HG03175 (cell line): ENCODE results near the gene KRTAP4-12.
"Not testable (repeated sequence)": the region's sequence is repeated elsewhere in the genome, so short reads cannot be mapped to it uniquely, and the experiment has no call there.

Experiments
- ATAC-seq: cut with Tn5 transposase; IDR thresholded peaks from one replicate; pipeline ENCODE4 v1.9.1; 2021; ENCODE audit warnings: mild to moderate bottlenecking, moderate library complexity; ENCODE audit not compliant: unreplicated experiment

KRTAP4-12 gene

DNA sequence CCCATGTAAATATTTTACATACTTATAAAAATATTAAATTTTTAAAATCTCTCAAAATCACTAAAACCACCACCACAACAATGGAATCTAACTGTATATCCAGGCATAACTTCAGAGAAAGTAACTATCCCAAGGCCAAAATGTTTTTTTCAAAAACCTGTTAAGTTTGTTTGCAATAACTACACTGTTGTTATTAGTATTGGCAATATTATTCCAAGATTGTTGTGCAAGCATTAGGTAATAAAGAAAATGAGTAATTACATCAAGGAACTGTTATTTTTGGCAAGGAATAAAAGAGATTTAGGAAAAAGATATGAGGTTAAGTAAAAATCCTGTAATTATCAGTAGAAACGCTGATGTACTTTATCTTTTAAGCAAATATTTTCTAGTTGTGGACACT is 3.4 kb upstream of the KRTAP4-12 start:
- no peak for ATAC-seq

DNA sequence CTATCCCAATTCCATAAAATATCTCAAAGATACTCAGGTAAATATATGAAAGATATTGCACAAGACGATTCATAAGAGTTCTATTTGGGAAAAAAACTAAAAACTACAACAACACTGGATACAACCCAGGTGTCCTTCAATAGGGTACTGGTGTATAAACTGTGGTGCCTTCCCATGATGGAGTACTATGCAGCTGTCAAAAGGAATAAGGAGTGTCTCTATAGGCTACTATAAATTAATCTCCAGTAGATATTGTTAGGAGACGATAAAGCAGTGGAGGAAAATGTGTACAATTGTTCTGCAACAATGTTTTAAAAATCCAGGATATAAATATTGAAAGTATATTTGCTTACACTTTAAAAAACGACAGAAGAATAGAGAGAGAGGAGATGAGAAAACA is 2.4 kb upstream of the KRTAP4-12 start:
- no peak for ATAC-seq

DNA sequence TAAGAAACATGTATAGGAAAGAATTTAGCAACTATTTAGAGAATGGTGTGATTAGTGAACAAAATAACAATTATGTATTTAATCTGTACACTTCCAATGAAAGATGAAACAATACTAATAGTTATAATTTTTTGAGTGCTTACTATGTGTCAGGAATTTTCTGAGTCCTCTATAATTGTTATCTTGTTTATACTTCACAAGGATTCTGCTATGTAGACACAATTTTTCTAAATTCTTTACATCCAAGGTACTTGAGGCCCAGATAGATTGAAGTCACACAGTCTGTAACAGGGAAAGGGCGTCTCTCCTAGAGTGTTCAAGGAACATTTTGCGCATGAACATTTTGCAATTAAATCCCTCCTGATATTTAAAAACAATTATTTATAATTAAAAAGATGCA is 1.1 kb upstream of the KRTAP4-12 start:
- ATAC-seq, result no peak

DNA sequence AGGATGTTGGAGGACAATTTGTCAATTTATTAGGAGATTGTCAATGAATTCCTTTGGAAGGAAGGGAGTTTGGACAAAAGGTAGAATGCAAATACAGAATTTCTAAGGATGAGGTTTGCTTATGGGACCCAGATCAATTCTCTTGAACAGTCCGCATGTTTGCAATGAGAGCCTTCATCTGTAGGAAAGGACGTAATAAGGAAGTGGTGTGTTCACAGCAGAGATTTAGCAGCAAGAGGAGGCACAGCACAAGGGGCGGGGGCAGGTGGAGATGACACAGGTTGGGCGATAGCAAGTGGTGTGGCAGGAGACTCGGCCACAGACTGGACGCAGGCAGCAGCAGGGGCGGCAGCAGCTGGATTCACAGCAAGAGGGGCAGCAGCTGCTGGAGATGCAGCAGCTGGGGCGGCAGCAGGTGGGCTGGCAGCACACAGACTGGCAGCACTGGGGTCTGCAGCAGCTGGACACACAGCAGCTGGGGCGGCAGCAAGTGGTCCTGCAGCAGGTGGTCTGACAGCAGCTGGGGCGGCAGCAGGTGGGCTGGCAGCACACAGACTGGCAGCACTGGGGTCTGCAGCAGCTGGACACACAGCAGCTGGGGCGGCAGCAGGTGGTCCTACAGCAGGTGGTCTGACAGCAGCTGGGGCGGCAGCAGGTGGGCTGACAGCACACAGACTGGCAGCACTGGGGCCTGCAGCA is 541 bp downstream of the KRTAP4-12 start:
- not testable (repeated sequence) for ATAC-seq

DNA sequence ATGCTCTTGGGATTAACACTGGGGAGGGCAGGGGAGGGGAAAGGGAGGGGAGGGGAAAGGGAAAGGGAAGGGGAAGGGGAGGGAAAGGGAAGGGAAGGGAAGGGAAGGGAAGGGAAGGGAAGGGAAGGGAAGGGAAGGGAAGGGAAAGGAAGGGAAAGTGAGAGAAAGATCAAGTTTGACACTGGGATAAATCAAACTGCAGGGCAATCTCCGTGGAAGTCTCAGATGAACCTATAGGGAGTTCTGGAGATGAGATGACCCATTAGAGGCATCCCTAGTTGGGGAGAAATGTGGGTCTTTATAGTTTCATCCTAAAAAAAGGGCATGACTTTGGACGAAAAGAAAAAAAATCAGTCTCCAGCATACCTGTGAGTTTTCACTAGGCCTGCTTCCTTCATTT is 2.2 kb downstream of the KRTAP4-12 start:
- no peak for ATAC-seq

DNA sequence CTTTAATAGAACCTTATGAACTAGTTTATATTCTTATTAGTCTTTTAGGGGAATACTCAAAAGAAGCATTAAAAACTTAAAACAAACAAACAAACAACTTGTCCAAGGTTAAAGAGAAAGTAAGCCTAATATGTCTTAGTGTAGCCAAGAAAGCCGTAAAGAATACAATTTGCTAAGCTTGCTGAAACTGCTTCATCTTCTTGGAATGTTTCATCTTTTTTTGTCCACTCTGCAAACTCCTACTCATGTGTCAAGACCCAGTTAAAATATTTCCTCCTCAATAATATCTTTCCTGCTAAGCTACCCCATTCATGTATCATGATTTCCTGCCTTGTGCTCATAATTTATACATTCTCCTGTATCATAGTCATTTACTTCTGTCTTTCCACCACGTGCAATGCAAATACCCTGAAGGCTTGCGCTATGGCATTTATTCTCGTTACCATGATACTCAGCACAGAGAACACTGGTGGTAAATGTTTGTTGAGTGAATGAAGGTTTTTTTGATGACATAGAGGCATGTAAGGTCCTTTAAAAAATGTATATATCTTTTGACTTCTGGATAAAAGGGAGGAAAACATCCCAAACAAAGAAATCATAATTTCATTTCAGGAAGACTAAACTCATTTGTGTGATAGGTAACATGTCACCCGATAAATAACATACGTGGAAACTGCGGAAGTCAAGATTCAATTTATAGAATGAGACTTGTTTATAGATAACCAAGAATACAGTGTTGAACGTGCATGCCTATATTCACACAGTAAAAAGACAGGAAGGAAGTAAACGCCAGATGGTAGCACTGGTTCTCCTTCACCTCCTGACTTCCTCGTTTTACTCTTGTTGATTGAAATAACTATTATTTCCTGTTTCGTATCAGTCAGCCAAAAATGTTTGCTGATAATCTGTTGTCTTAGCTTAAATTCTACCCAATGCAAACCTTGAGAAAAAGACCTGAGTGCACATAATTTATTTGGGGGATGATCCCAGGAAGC is 4.0 kb downstream of the KRTAP4-12 start:
- not testable (repeated sequence) for ATAC-seq

DNA sequence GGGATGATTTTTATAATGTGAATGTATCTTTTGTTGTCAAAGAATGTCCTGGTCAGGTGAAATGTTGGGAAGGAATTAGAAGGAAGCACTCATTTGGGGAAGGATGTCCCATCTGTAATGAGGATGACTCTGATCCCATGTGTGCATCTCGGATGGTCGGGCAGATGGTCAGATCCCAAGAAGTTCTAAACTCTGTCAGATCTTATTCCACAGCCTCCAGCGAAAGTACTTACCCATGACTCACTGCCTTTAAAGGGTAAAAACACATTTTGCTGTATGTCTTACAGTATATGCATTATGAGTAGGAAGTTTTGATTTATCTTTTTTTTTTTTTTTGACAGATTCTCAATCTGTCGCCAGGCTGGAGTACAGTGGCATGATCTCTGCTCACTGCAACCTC is 5.3 kb downstream of the KRTAP4-12 start:
- ATAC-seq, result no peak

DNA sequence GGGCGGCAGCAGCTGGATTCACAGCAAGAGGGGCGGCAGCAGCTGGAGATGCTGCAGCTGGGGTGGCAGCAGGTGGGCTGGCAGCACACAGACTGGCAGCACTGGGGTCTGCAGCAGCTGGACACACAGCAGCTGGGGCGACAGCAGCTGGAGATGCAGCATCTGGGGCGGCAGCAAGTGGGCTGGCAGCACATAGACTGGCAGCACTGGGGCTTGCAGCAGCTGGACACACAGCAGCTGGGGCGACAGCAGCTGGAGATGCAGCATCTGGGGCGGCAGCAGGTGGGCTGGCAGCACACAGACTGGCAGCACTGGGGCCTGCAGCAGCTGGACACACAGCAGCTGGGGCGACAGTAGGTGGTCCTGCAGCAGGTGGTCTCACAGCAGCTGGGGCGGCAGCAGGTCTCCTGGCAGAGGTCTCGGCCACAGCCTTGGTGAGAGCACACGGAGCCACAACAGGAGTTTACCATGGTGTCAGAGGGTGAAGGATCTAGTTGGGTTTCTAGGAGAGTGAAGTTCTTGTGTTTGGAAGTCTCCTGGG is 6.1 kb downstream of the KRTAP4-12 start, which contains the start of gene KRTAP4-11:
KRTAP4-11 (minus strand) TSS at position 528 of the 541 bp plus-strand sequence; CDS start at position 470, 58 bp downstream.
- not testable (repeated sequence) for ATAC-seq

DNA sequence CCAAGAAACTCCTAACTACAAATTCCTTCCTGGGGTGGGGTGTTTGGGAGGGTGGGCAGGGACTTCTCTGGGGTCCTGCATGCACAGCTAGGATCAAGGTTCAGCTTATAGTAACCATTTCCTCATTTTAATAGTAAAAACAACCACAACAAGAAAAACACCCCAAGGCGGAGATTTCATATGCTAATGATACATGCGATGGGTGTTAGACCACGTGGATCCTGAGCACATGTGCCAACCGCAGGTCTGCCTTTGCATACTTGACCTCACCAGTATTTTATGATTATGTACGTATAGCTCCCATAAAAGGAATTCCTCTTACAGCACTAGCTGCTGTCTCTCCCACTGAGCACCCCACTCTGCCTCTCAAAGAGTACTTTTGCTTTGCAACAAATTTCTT is 7.7 kb downstream of the KRTAP4-12 start:
- ATAC-seq, result no peak

DNA sequence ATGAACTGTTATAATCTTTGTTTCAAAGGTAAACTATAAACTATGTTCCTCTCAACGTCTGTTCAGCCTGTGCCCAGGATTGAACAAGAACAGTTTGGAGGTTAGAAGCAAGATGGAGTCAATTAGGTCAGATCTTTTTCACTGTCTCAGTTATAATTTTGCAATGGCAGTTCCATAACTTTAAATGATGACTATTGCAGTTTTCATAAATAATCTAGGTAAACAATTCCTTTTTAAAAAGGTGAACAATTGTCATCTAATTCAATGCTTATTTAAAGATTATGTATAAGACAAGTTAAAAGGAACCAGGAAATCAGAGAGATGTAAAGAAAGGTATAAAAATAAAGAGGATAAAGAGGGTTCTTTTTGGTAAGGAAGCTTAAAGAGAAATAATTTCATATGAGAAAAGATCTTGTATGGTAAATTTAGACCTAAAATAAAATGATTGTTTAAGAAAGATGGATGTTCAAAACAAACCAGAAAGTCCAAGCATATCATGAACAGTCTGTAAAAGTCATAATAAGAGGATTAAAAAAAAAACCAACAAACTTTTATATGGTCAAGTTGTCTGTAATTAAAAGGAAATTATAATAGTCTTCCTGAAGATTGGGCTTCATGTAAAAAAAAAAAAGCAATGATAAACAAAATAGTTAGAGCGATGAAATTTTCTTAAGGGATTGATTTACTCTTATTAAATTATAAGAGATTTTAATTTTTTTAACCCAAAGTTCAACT is 12.7 kb downstream of the KRTAP4-12 start:
- ATAC-seq, result no peak

DNA sequence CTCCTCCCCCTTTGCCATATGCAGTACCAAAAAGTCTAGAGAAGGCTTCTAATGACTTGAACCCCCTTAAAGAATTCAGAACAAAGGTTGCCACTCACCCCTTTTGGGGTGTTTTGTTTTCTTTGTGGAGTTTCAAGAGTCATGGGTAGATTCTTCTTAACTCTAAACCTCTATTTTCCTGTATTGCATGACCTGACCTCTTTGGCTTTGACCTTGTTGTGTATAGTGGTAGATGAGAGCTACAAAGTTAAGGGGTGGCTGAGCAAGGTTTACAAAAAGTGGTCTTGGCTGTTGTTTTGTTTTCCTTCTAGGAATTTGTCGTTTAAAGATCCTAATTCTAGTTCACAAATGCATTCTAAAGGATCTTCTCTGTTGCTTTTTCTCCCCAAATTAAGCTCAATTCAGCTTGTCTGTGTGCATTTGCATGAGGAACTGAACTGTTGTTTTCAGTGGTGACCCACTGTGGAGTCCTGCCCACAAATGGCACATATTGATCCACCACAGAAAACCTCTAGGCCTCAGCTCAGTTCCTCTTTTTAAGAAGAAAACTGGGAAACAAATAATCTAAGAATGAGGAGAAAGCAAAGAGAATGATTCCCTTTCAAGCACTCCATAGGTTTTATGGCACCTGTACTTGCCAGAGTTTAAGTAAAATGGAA is 15.1 kb downstream of the KRTAP4-12 start:
- not testable (repeated sequence) for ATAC-seq

DNA sequence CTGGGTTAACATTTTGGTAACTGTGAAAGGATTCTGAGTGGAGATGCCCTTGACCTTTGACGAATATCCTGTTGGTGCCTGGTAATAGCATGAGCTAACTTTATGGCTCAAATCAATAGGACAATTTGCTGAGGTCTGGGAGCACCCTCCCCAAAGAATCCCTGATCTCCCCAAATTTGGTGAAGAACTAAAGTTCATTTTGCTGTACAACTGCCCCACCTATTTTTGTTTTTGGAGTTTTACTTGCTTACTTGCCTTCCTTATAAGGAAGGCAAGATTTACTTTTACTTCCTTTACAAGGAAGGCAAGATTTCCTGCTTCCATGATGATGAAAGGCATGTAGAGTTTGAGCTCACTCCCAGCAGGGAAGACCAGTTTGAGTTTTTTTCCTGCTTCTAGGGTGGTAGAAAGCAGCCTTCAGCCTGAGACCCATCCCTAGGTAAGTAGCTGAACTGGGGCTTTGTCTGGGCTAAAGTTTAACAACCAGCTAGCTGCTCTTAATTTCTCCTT is 16.0 kb downstream of the KRTAP4-12 start:
- ATAC-seq, result no peak

DNA sequence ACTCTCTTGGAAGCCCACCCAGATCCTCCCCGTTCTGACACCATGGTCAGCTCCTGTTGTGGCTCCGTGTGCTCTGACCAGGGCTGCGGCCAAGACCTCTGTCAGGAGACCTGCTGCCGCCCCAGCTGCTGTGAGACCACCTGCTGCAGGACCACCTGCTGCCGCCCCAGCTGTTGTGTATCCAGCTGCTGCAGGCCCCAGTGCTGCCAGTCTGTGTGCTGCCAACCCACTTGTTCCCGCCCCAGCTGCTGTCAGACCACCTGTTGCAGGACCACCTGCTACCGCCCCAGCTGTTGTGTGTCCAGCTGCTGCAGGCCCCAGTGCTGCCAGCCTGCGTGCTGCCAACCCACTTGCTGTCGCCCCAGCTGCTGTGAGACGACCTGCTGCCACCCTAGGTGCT is 18.6 kb downstream of the KRTAP4-12 start, which contains the start of gene KRTAP4-9:
KRTAP4-9 (plus strand) TSS at position 43 of the 400 bp plus-strand sequence; CDS start at position 43, 0 bp downstream.
- not testable (repeated sequence) for ATAC-seq

DNA sequence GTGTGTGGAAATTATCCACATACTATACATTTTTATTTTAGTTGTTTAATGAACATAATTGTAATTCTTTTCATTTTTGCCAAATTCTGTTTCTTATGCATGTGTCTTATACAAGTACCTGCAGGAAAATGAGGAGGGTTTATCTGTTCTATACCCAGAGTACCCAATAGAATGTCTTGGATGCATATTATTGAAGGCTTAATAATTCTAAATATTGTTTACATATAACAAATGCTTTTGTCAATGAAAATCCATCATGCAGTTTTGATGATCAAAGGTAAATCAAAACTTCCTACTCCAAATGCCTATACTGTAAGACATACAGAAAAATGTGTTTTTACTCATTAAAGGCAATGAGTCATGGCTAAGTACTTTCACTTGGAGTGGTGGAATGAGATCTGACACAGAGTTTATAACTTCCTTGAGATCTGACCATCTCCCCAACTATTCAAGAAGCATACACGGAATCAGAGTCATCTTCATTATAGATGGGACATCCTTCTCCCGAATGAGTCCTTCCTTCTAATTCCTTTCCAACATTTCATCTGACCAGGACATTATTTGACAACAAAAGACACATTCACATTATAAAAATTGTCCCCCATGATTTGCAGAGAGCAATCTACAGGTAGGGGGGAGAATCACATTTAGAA is 19.5 kb downstream of the KRTAP4-12 start:
- ATAC-seq, result not testable (repeated sequence)

DNA sequence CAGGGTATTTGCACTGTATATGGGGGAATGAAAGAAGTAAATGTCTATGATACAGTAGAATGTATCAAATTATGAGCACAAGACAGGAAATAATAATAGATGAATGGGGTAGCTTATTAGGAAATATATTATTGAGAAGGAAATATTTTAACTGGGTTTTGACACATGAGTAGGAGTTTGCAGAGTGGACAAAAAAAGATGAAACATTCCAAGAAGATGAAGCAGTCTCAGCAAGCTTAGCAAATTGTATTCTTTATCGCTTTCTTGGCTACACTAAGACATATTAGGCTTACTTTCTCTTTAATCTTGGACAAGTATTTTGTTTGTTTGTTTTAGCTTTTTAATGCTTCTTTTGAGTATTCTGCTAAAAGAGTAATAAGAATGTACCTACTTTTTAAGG is 20.1 kb downstream of the KRTAP4-12 start:
- no peak for ATAC-seq

DNA sequence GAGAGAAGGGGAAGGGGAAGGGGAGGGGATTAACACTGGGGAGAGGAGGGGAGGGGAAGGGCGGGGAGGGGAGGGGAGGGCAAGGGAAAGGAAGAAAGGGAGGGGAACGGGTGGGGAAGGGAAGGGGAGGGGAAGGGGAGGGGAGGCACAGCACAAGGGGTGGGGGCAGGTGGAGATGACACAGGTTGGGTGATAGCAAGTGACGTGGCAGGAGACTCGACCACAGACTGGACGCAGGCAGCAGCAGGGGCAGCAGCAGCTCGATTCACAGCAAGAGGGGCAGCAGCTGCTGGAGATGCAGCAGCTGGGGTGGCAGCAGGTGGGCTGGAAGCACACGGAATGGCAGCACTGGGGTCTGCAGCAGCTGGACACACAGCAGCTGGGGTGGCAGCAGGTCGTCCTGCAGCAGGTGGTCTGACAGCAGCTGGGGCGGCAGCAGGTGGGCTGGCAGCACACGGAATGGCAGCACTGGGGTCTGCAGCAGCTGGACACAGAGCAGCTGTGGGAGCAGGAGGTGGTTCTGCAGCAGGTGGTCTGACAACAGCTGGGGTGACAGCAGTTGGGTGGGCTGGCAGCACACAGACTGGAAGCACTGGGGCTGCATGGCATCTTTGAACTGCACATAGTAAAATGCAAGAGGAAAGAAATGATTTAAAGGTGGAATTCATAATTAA is 22.3 kb downstream of the KRTAP4-12 start, which contains the start of gene KRTAP4-16:
KRTAP4-16 (minus strand) TSS at position 624 of the 674 bp plus-strand sequence; CDS start at position 624, 0 bp downstream.
- no peak for ATAC-seq

DNA sequence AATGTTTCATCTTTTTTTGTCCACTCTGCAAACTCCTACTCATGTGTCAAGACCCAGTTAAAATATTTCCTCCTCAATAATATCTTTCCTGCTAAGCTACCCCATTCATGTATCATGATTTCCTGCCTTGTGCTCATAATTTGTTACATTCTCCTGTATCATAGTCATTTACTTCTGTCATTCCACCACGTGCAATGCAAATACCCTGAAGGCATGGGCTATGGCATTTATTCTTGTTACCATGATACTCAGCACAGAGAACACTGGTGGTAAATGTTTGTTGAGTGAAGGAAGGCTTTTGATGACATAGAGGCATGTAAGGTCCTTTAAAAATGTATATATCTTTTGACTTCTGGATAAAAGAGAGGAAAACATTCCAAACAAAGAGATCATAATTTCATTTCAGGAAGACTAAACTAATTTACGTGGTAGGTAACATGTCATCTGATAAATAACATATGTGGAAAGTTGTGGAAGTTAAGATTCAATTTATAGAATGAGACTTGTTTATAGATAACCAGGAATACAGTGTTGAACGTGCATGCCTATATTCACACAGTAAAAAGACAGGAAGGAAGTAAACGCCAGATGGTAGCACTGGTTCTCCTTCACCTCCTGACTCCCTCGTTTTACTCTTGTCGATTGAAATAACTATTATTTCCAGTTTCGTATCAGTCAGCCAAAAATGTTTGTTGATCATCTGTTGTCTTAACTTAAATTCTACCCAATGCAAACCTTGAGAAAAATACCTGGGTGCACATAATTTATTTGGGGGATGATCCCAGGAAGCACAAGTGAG is 24.1 kb downstream of the KRTAP4-12 start:
- ATAC-seq, result not testable (repeated sequence)

DNA sequence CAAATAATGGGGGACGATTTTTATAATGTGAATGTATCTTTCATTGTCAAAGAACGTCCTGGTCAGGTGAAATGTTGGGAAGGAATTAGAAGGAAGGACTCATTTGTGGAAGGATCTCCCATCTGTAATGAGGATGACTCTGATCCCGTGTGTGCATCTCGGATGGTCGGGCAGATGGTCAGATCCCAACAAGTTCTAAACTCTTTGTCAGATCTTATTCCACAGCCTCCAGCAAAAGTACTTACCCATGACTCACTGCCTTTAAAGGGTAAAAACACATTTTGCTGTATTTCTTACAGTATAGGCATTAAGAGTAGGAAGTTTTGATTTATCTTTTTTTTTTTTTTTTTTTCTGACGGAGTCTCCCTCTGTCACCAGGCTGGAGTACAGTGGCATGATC is 25.5 kb downstream of the KRTAP4-12 start:
- no peak for ATAC-seq
